Activated CD8-positive, alpha-beta memory T cell treated with anti-CD3 and anti-CD28 coated beads for 24 hours (primary cell): ENCODE measurements around the gene TMEM131L.
"Not testable (repeated sequence)": the region's sequence is repeated elsewhere in the genome, so short reads cannot be mapped to it uniquely, and the experiment has no call there.

Experiments
- DNase-seq: peaks from one replicate; pipeline ENCODE4 v3.0.0-alpha.2; 2020

Gene TMEM131L

GRCh38 chr4:153509212-153509611, 43.1 kb downstream of the TMEM131L start:
- not testable (repeated sequence) for DNase-seq

GRCh38 chr4:153509724-153510123, 43.6 kb downstream of the TMEM131L start:
- no peak for DNase-seq

- no peak for DNase-seq
Observed at GRCh38 chr4:153510252-153511001, 44.3 kb downstream of the TMEM131L start.

GRCh38 chr4:153511104-153511503, 44.9 kb downstream of the TMEM131L start:
- no peak for DNase-seq

- DNase-seq, result no peak
Observed at GRCh38 chr4:153512162-153512852, 46.1 kb downstream of the TMEM131L start.

- no peak for DNase-seq
Observed at GRCh38 chr4:153512952-153513500, 46.9 kb downstream of the TMEM131L start.

GRCh38 chr4:153513596-153513995, 47.4 kb downstream of the TMEM131L start:
- DNase-seq, result no peak

- DNase-seq, result no peak
Observed at GRCh38 chr4:153514001-153514526, 47.9 kb downstream of the TMEM131L start.

- DNase-seq, result no peak
Observed at GRCh38 chr4:153514688-153515426, 48.7 kb downstream of the TMEM131L start.

- no peak for DNase-seq
Observed at GRCh38 chr4:153517159-153517558, 51.0 kb downstream of the TMEM131L start.

GRCh38 chr4:153518001-153518400, 51.8 kb downstream of the TMEM131L start:
- no peak for DNase-seq

GRCh38 chr4:153518637-153519389, 52.7 kb downstream of the TMEM131L start:
- DNase-seq, result no peak

GRCh38 chr4:153519687-153520086, 53.5 kb downstream of the TMEM131L start:
- no peak for DNase-seq

- no peak for DNase-seq
Observed at GRCh38 chr4:153520227-153520626, 54.1 kb downstream of the TMEM131L start.

- no peak for DNase-seq
Observed at GRCh38 chr4:153520801-153521329, 54.7 kb downstream of the TMEM131L start.

- no peak for DNase-seq
Observed at GRCh38 chr4:153521478-153521877, 55.3 kb downstream of the TMEM131L start.

- DNase-seq, result peak; percentile 78
Observed at GRCh38 chr4:153521999-153522801, 56.0 kb downstream of the TMEM131L start.

GRCh38 chr4:153522802-153523094, 56.6 kb downstream of the TMEM131L start:
- peak; percentile 75 for DNase-seq

GRCh38 chr4:153523164-153523796, 57.1 kb downstream of the TMEM131L start:
- no peak for DNase-seq

- DNase-seq, result no peak
Observed at GRCh38 chr4:153523941-153524386, 57.8 kb downstream of the TMEM131L start.

GRCh38 chr4:153524682-153525081, 58.5 kb downstream of the TMEM131L start:
- no peak for DNase-seq
